ENCODE measurements around the gene GSTM4.

Gene GSTM4

GRCh38 chr1:109655615-109656519 lies at the start of gene GSTM4:
Gene GSTM4 (plus strand): TSS chr1:109656099. CDS start chr1:109656390, 291 bp downstream.
- peak in 13 of 14 donors; percentile 24 to 89 (median 69) for DNase-seq

DNA sequence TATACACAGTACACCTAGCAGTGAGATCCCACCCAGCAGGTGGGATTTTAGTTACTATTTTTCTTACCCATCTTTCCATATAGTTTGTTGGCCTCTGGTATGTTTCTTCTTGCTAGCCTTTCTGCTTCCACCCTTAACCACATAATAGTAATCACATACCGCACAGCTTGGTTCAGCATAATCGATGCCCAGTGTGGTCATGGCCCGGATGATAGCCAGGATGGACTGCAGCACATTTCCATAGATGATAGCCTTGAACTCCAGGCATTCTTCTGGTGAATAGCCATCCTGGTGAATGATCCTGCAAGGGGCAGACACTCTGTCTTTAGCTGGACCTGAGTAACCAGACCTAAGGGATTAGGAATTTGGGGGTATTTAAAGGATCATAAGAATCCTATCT lies 46.0 kb upstream of the GSTM4 start:
- DNase-seq = no peak

GRCh38 chr1:109610609-109611307 lies 45.1 kb upstream of the GSTM4 start:
- no peak for DNase-seq

- no peak for DNase-seq
Measured at GRCh38 chr1:109611308-109611990, 44.5 kb upstream of the GSTM4 start.

GRCh38 chr1:109613361-109614147 lies 42.3 kb upstream of the GSTM4 start:
- DNase-seq = no peak

GRCh38 chr1:109615879-109616278 lies 40.0 kb upstream of the GSTM4 start:
- DNase-seq = peak in 1 of 14 donors; percentile 42

DNA sequence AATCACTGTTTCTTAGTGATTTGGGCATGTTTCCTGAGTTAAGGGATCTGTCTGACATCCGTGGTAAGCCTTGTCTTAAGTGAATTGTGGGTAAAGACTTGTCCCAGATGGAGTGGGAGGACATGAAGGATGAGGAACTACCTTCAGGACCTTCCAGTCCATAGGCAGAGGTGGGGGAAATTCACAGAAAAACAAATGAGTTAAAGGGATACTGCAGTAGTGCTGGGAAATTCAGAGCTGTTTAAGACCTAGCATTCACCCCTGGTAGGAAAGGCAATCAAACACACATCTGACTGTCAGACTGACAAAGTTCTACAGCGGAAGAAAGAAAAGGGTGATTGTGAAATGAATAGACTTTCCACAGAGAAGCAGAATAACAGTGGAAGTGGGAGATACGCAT lies 39.5 kb upstream of the GSTM4 start:
- no peak for DNase-seq

GRCh38 chr1:109617291-109617801 lies 38.6 kb upstream of the GSTM4 start:
- DNase-seq = no peak

GRCh38 chr1:109618661-109619575 lies 37.0 kb upstream of the GSTM4 start:
- no peak for DNase-seq

GRCh38 chr1:109619576-109620400 lies 36.1 kb upstream of the GSTM4 start, which contains the start of the genes AMPD2 and GNAT2:
Gene AMPD2 (plus strand): TSS chr1:109619837. CDS start chr1:109621176, 1,339 bp downstream.
Gene GNAT2 (minus strand): TSS chr1:109619616. CDS start chr1:109612870, 6,746 bp downstream.
- peak in 8 of 14 donors; percentile 15 to 69 (median 44) for DNase-seq

DNA sequence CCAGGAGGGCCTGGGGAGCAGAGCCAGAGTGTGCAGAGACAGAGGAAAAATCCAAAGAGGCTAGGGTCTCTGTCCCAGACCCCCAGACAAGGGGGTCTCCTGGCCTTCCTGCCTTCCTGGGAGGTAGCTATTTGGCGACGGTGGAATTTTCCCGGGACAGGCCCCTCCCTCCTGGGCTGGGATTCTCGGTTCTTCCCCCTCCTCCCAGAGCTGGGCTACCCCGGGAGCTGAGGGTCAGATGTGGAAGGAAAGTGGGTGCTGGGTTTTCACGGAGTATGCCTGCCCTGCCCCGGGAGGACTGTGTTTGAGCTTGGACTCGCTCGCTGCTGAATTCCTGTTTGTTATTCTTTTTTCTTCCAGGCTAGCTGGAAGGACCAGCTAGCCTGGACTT lies 35.5 kb upstream of the GSTM4 start:
- DNase-seq = peak in 4 of 14 donors; percentile 56 to 76 (median 67)

- peak in 13 of 14 donors; percentile 29 to 89 (median 74) for DNase-seq
Measured at GRCh38 chr1:109620841-109621286, 35.0 kb upstream of the GSTM4 start.

DNA sequence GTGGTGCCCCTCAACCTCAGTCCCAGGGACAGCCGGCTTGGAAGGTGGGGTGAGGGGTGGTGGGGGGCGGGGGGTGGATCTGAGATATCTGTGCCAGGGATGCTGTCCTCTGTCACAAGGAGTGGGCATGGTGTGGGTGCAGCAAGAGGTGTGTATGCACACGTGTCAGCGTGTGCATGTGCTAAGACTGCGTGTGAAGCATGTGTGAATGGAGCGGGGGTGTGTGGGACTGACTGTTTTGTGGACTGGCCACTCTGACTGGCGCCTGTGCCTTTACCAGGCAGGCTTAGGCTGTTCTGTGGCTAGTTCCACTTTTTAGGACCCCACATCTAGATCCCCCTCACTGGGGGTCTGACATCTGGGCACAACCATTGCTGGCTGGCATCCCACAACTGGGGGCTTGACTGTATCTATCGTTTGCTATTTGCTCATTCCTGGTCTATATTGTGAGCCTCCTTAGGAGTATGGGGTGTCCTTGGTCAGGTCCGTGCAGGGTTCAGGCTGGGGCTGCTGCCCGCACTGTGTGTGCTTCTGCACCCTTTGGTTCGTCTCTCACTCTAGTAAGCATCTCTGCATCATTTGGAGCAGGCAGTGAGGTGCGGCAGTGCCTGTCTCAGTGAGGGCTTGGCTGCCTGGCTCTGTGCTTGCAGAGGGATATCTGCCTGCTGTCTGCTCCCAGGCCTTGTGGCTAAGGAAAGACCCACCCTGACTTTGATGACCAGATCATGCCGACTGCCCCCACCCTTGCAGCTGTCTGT lies 34.3 kb upstream of the GSTM4 start:
- DNase-seq = peak in 1 of 14 donors; percentile 34

- no peak for DNase-seq
Measured at GRCh38 chr1:109622137-109622892, 33.6 kb upstream of the GSTM4 start.

DNA sequence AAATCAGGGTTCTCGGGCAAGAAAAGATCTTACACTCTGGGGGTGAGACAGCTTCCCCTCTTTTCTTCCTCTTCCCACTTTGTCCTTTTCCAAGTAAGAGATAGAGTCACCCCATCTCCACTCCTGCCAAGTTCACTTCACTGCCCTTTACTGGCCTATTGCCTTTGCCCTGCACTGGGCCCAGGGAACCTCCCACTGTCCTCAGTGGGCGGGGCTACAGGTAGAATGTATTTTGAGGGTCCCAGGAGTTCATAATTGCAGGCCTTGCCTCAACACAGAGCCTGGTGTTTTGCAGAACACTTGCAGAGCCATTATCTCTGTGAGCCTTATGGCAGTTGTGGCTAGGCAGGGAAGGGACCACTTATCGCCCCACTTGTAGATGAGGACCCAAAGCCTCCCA lies 33.0 kb upstream of the GSTM4 start:
- DNase-seq = no peak

- peak in 7 of 14 donors; percentile 27 to 77 (median 59) for DNase-seq
Measured at GRCh38 chr1:109623601-109624161, 32.2 kb upstream of the GSTM4 start.

- DNase-seq = no peak
Measured at GRCh38 chr1:109624201-109625010, 31.5 kb upstream of the GSTM4 start.
